ENCODE measurements around the gene ISM1.

ISM1 gene

GRCh38 chr20:13216533-13216932 lies 4.5 kb upstream of the ISM1 start:
- Histone ChIP-seq H2BK15ac (ENCODE audit: low read depth, poor library complexity, severe bottlenecking) (no peak overlapping the region), H3K9ac (ENCODE audit: low read length) (no peak overlapping the region), H3K14ac (ENCODE audit: low read length in 2 of 2) (no peak overlapping the region), H3K18ac (ENCODE audit: low read depth in 1 of 2, low read length in 2 of 2) (no peak overlapping the region), H3K4me2 (ENCODE audit: low read length, poor library complexity, severe bottlenecking) (no peak overlapping the region), H3K27ac (ENCODE audit: low read length, poor library complexity, severe bottlenecking) (no peak overlapping the region), H2BK12ac (ENCODE audit: low read length in 2 of 2) (no peak overlapping the region), H3K27me3 (ENCODE audit: control insufficient read depth in 1 of 2, insufficient read depth in 1 of 2, low read length in 2 of 2) (peaks cover 24 to 52% of the 10 kb centered on the region in 2 experiments), H2BK5ac (ENCODE audit: low read depth, low read length, poor library complexity, severe bottlenecking) (no peak overlapping the region), H3K4ac (ENCODE audit: low read depth in 1 of 2, low read length in 2 of 2) (no peak overlapping the region), H3K4me1 (ENCODE audit: control insufficient read depth, insufficient read depth, low read depth, low read length) (peaks cover 12% of the 10 kb centered on the region), H4K8ac (ENCODE audit: low read length) (no peak overlapping the region), H3K23ac (ENCODE audit: low read length in 2 of 2) (no peak overlapping the region), H2AFZ (ENCODE audit: low read depth, low read length) (no peak overlapping the region), H3K9me3 (ENCODE audit: control insufficient read depth, low read length) (no peaks in the 10 kb centered on the region), H4K91ac (ENCODE audit: low read length) (no peak overlapping the region), H3K4me3 (ENCODE audit: insufficient read depth in 1 of 2, low read depth in 1 of 2, low read length in 2 of 2) (no peak overlapping the region), H2BK120ac (ENCODE audit: low read depth, low read length) (no peak overlapping the region), H3K79me1 (replicated peaks; ENCODE audit: low read length, poor library complexity, severe bottlenecking) (no peaks in the 10 kb centered on the region), H2AK5ac (ENCODE audit: low read length, severe bottlenecking) (no peak overlapping the region), H3K36me3 (ENCODE audit: control insufficient read depth in 1 of 2, insufficient read depth in 2 of 2, low read depth in 1 of 2, low read length in 2 of 2) (no peaks in the 10 kb centered on the region)
- WGBS = 57% methylated on average over 1 of the region's 1 CpG
- DNase-seq = no peak

GRCh38 chr20:13219327-13220193 lies 1.5 kb upstream of the ISM1 start:
- WGBS = 1% methylated on average over 32 of the region's 38 CpGs
- Histone ChIP-seq H4K8ac (ENCODE audit: low read length) (no peak overlapping the region), H4K91ac (ENCODE audit: low read length) (no peak overlapping the region)

GRCh38 chr20:13220194-13220903 lies 725 bp upstream of the ISM1 start:
- no peak overlapping the region for H2BK15ac ChIP-seq (ENCODE audit: low read depth, poor library complexity, severe bottlenecking)
- H2AFZ ChIP-seq (ENCODE audit: low read depth, low read length) = no peak overlapping the region
- peak; percentile 40 for DNase-seq
- H3K4me1 ChIP-seq (ENCODE audit: control insufficient read depth, insufficient read depth, low read depth, low read length) = peaks cover 17% of the 10 kb centered on the region
- H3K27me3 ChIP-seq (ENCODE audit: control insufficient read depth in 1 of 2, insufficient read depth in 1 of 2, low read length in 2 of 2) = peaks cover 24 to 51% of the 10 kb centered on the region in 2 experiments
- no peak overlapping the region for H3K14ac ChIP-seq (ENCODE audit: low read length in 2 of 2)
- peak overlapping the region; percentile 79 for H3K9ac ChIP-seq (ENCODE audit: low read length)
- H3K9me3 ChIP-seq (ENCODE audit: control insufficient read depth, low read length) = no peaks in the 10 kb centered on the region
- peak overlapping the region; percentile 64 to 87 for H3K4me3 ChIP-seq (ENCODE audit: insufficient read depth in 1 of 2, low read depth in 1 of 2, low read length in 2 of 2)
- no peak overlapping the region for H2BK12ac ChIP-seq (ENCODE audit: low read length in 2 of 2)
- no peak overlapping the region for H3K18ac ChIP-seq (ENCODE audit: low read depth in 1 of 2, low read length in 2 of 2)
- H3K4ac ChIP-seq (ENCODE audit: low read depth in 1 of 2, low read length in 2 of 2) = no peak overlapping the region
- H4K8ac ChIP-seq (ENCODE audit: low read length) = no peak overlapping the region
- H4K91ac ChIP-seq (ENCODE audit: low read length) = no peak overlapping the region
- peak overlapping the region in 1 of 2 experiments; percentile 93 for H3K23ac ChIP-seq (ENCODE audit: low read length in 2 of 2)
- H2BK5ac ChIP-seq (ENCODE audit: low read depth, low read length, poor library complexity, severe bottlenecking) = no peak overlapping the region
- H3K36me3 ChIP-seq (ENCODE audit: control insufficient read depth in 1 of 2, insufficient read depth in 2 of 2, low read depth in 1 of 2, low read length in 2 of 2) = no peaks in the 10 kb centered on the region
- peak overlapping the region; percentile 100 for H3K4me2 ChIP-seq (ENCODE audit: low read length, poor library complexity, severe bottlenecking)
- WGBS = 2% methylated on average over 63 of the region's 63 CpGs
- no peak overlapping the region for H2BK120ac ChIP-seq (ENCODE audit: low read depth, low read length)
- no peak overlapping the region for H3K27ac ChIP-seq (ENCODE audit: low read length, poor library complexity, severe bottlenecking)
- H2AK5ac ChIP-seq (ENCODE audit: low read length, severe bottlenecking) = no peak overlapping the region
- no peaks in the 10 kb centered on the region for H3K79me1 ChIP-seq (replicated peaks; ENCODE audit: low read length, poor library complexity, severe bottlenecking)

More at GRCh38 chr20:13219327-13220193, 1.5 kb upstream of the ISM1 start:
- Histone ChIP-seq H3K27ac (ENCODE audit: low read length, poor library complexity, severe bottlenecking) (no peak overlapping the region), H3K9ac (ENCODE audit: low read length) (peak overlapping the region; percentile 79), H2AFZ (ENCODE audit: low read depth, low read length) (no peak overlapping the region), H2BK120ac (ENCODE audit: low read depth, low read length) (no peak overlapping the region), H3K18ac (ENCODE audit: low read depth in 1 of 2, low read length in 2 of 2) (no peak overlapping the region), H3K9me3 (ENCODE audit: control insufficient read depth, low read length) (no peaks in the 10 kb centered on the region), H3K14ac (ENCODE audit: low read length in 2 of 2) (no peak overlapping the region), H3K4me2 (ENCODE audit: low read length, poor library complexity, severe bottlenecking) (peak overlapping the region; percentile 100), H3K4ac (ENCODE audit: low read depth in 1 of 2, low read length in 2 of 2) (no peak overlapping the region), H3K79me1 (replicated peaks; ENCODE audit: low read length, poor library complexity, severe bottlenecking) (no peaks in the 10 kb centered on the region), H2AK5ac (ENCODE audit: low read length, severe bottlenecking) (no peak overlapping the region), H3K4me1 (ENCODE audit: control insufficient read depth, insufficient read depth, low read depth, low read length) (peaks cover 17% of the 10 kb centered on the region), H3K23ac (ENCODE audit: low read length in 2 of 2) (no peak overlapping the region), H2BK12ac (ENCODE audit: low read length in 2 of 2) (no peak overlapping the region), H3K4me3 (ENCODE audit: insufficient read depth in 1 of 2, low read depth in 1 of 2, low read length in 2 of 2) (peak overlapping the region; percentile 64 to 87), H3K27me3 (ENCODE audit: control insufficient read depth in 1 of 2, insufficient read depth in 1 of 2, low read length in 2 of 2) (peaks cover 24 to 57% of the 10 kb centered on the region in 2 experiments), H2BK5ac (ENCODE audit: low read depth, low read length, poor library complexity, severe bottlenecking) (no peak overlapping the region), H2BK15ac (ENCODE audit: low read depth, poor library complexity, severe bottlenecking) (no peak overlapping the region), H3K36me3 (ENCODE audit: control insufficient read depth in 1 of 2, insufficient read depth in 2 of 2, low read depth in 1 of 2, low read length in 2 of 2) (no peaks in the 10 kb centered on the region)
- DNase-seq = no peak

GRCh38 chr20:13221313-13221672 lies 219 bp downstream of the ISM1 start:
- H3K27me3 ChIP-seq (ENCODE audit: control insufficient read depth in 1 of 2, insufficient read depth in 1 of 2, low read length in 2 of 2) = peaks cover 18 to 42% of the 10 kb centered on the region in 2 experiments
- no peak overlapping the region for H4K91ac ChIP-seq (ENCODE audit: low read length)
- no peak overlapping the region for H2AK5ac ChIP-seq (ENCODE audit: low read length, severe bottlenecking)
- H2AFZ ChIP-seq (ENCODE audit: low read depth, low read length) = peak overlapping the region; percentile 24
- H3K4me3 ChIP-seq (ENCODE audit: insufficient read depth in 1 of 2, low read depth in 1 of 2, low read length in 2 of 2) = peak overlapping the region; percentile 64 to 88
- H2BK5ac ChIP-seq (ENCODE audit: low read depth, low read length, poor library complexity, severe bottlenecking) = no peak overlapping the region
- no peak for DNase-seq
- H3K23ac ChIP-seq (ENCODE audit: low read length in 2 of 2) = no peak overlapping the region
- no peak overlapping the region for H3K27ac ChIP-seq (ENCODE audit: low read length, poor library complexity, severe bottlenecking)
- H4K8ac ChIP-seq (ENCODE audit: low read length) = no peak overlapping the region
- WGBS = no CpG with 5 or more reads among the region's 56 CpGs
- no peak overlapping the region for H2BK12ac ChIP-seq (ENCODE audit: low read length in 2 of 2)
- peak overlapping the region; percentile 6 for H2BK15ac ChIP-seq (ENCODE audit: low read depth, poor library complexity, severe bottlenecking)
- no peaks in the 10 kb centered on the region for H3K9me3 ChIP-seq (ENCODE audit: control insufficient read depth, low read length)
- no peaks in the 10 kb centered on the region for H3K36me3 ChIP-seq (ENCODE audit: control insufficient read depth in 1 of 2, insufficient read depth in 2 of 2, low read depth in 1 of 2, low read length in 2 of 2)
- no peak overlapping the region for H3K4ac ChIP-seq (ENCODE audit: low read depth in 1 of 2, low read length in 2 of 2)
- peaks cover 17% of the 10 kb centered on the region for H3K4me1 ChIP-seq (ENCODE audit: control insufficient read depth, insufficient read depth, low read depth, low read length)
- H3K9ac ChIP-seq (ENCODE audit: low read length) = no peak overlapping the region
- H3K79me1 ChIP-seq (replicated peaks; ENCODE audit: low read length, poor library complexity, severe bottlenecking) = no peaks in the 10 kb centered on the region
- H3K18ac ChIP-seq (ENCODE audit: low read depth in 1 of 2, low read length in 2 of 2) = no peak overlapping the region
- no peak overlapping the region for H3K14ac ChIP-seq (ENCODE audit: low read length in 2 of 2)
- H3K4me2 ChIP-seq (ENCODE audit: low read length, poor library complexity, severe bottlenecking) = peak overlapping the region; percentile 100
- no peak overlapping the region for H2BK120ac ChIP-seq (ENCODE audit: low read depth, low read length)
